NCI-H2171 treated with DMSO at 0.1 percent for 48 hours (cell line): ENCODE results near the gene FAM168A.
A peak's percentile ranks its signal among the peaks of the same experiment; 100 is the strongest.

ENCODE experiments used
- DNase-seq: peaks from one replicate; lab custom pipeline; 2025; lab: John Stamatoyannopoulos, UW

The FAM168A gene, protein sequence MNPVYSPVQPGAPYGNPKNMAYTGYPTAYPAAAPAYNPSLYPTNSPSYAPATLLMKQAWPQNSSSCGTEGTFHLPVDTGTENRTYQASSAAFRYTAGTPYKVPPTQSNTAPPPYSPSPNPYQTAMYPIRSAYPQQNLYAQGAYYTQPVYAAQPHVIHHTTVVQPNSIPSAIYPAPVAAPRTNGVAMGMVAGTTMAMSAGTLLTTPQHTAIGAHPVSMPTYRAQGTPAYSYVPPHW

DNA sequence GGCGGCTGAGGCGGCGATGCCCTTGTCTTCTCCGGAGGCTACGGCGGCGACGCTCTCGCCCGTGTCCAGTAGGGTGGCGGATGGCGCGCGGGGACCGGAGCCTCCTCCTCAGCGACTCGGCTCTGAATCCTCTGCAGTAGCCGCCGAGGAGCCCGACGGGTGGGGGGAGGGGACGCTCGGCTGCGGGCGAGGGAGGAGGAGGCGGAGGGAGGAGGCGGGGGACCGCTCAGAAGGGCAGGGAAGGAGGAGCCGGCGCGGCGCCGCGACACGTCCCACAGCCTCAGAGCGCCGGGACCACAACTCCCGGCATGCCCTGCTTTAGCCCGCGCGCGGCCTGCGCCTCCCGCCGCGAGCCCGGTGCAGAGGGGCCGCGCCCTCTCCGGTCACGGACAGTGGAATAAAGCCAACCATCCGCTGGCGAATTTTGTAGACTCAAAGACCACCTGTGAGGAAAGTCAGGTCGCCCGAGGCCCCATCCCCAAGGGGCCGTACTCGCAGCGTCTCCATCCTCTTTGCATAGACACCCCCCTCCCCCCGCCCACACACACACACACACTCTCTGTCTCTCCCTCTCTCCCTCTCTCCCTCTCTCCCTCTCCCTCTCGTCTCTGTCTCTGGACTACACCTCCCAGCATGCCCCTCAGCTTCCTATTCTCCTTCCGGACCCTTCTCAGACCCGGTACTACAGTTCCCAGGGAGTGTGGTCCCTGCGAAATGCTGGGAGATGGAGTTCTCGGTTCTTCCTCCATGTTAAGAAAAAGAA lies at the start of gene FAM168A:
TSS of gene FAM168A (minus strand) at position 157 of the 763 bp plus-strand sequence. CDS start 129,638 bp downstream, outside the sequence.
- peak; percentile 99 for DNase-seq

GRCh38 chr11:73647459-73648100 lies 49.7 kb upstream of the FAM168A start:
- DNase-seq = peak; percentile 92

GRCh38 chr11:73645972-73646631 lies 48.2 kb upstream of the FAM168A start, which contains the start of gene PLEKHB1:
Gene PLEKHB1 (plus strand): TSS chr11:73646581. CDS start chr11:73646609, 28 bp downstream.
- DNase-seq = no peak

DNA sequence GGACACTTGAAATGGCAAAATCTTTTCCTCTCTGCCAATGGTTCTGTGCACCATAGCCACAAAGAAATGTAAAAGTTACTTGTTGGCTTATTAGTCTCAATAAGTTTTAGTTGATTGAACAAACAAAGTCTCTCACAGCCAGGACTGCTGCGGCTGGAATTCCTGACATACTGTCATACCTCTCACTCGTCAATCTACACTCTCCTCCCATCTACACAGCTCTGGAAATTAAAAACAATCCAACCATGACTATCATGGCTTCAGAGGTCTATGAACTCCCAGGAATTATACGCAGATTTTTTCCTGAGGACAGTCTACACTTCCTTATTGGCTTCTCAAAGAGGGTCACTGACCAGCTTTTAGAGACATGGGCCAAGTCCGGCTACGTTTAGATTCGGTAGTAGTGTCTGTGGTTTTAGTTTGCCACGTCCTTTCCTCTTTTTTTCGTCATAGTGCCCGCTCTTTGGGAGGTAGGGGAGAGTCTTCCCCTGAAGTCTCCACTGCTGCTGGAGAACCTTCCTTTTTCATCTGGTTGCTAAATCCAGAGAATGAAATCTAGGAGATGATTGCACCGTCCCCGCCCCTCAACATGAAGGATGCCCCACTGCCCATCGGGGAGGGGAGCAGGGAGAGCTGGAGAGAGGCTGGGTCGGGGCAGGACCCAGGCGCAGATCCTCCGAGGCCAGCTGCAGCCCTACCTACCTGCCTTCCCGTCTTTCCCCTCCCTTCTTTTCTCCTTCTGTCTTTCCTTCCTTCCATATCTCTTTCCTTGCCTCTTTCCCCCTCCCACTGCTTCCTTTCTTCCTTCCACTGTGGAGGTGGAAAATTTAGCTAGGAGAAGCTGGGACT lies 47.4 kb upstream of the FAM168A start:
- no peak for DNase-seq

DNA sequence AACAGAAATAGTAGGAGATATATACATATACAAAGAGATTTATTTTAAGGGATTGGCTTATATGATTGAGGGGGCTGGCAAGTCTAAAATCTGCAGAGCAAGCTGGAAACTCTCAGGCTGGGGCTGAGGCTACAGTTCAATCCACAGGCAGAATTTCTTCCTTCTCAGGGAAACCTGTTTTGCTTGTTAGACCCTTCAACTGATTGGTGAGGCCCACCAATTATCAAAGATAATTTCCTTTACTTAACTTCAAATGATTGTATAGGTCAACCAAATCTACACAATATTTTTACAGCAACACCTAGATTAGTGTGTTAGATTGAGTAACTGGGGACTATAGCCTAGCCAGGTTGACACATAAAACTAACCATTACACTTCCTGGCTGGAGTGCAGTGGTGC lies 43.8 kb upstream of the FAM168A start:
- DNase-seq = no peak

- DNase-seq = no peak
These were observed 42.7 kb upstream of the FAM168A start for GRCh38 chr11:73640592-73640991.

DNA sequence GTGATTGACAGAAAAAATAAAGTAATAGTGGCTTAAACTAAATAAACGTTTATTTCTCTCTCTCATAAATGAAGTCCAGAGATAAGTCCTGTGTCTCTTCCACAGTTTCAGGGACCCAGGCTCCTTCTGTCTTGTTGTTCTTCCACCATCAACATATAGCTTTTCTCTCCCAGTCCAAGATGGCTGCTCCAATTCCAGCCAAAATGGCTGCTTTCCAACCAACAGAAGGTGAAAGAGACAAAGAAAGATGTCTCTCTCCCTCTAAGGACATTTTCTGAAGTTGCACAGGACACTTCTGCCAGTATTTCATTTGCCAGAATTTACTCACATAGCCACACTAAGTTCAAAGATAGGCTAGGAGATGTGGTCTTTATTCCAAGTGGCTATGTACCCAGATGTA lies 39.1 kb upstream of the FAM168A start:
- DNase-seq = peak; percentile 30

GRCh38 chr11:73636249-73636648 lies 38.3 kb upstream of the FAM168A start:
- no peak for DNase-seq

DNA sequence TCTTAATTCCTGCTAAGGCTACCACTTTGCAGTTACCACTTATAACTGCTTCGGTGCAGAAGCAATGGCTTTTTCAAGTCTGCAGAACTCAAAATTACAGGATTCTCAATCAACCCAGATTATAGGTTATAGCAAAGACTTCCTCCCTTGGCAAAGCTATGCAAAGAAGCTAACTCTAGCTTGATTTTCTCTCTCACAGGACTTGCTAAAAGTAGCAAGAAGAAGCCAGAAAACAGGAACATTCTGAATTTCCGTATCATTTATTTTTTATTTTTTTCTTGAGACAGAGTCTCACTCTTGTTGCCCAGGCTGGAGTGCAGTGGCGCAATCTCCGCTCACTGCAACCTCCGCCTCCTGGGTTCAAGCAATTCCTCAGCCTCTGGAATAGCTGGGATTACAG lies 37.8 kb upstream of the FAM168A start:
- DNase-seq = no peak

DNA sequence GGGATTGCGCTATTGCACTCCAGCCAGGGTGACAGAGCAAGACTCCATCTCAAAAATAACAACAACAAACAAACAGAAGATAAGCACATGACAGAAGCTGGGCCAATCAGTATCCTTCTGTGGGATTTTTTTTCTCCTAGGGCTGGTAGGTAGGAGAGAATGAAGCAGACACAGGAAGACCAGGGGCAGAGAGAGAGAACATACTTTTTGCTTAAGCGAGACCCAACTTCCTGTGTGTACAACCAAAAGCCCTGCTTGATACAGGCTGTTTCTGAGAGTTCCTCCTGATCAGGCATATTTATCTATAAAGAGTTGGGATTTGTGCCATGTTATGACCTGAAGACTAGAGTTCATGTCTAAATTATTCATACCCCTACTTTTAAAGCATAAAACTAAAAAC lies 36.1 kb upstream of the FAM168A start:
- no peak for DNase-seq

DNA sequence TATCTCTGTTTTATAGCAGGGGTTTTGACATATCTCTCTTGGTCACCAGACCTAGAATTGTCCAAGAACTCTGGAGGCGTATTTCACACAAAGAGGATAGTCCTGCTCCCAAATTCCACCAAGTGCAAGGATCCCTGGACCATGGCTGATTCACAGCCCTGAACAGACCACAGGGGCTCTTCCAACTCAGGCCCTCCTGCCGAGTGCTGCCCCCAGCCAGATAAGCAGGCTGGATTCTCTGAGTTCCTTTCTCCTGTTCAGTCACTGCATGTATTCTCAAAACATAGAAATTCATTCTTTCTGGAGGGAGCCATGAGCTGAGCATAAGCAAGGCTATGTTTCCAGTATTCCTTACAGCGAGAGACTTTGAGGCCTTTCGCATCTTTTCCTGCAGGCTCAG lies 35.1 kb upstream of the FAM168A start:
- no peak for DNase-seq

DNA sequence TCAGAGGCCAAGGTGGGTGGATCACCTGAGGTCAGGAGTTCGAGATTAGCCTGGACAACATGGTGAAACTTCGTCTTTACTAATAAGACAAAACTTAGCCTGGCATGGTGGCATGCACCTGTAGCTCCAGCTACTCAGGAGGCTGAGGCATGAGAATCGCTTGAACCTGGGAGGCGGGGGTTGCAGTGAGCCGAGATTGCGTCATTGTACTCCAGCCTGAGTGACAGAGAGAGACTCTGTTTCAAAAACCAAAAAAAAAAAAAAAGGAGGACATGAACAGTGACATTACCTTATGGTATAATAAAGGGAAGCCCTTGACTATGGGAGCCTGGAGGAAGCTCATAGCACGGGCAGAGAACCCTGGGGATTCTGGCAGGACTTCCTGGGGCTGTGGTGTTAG lies 32.0 kb upstream of the FAM168A start:
- no peak for DNase-seq

DNA sequence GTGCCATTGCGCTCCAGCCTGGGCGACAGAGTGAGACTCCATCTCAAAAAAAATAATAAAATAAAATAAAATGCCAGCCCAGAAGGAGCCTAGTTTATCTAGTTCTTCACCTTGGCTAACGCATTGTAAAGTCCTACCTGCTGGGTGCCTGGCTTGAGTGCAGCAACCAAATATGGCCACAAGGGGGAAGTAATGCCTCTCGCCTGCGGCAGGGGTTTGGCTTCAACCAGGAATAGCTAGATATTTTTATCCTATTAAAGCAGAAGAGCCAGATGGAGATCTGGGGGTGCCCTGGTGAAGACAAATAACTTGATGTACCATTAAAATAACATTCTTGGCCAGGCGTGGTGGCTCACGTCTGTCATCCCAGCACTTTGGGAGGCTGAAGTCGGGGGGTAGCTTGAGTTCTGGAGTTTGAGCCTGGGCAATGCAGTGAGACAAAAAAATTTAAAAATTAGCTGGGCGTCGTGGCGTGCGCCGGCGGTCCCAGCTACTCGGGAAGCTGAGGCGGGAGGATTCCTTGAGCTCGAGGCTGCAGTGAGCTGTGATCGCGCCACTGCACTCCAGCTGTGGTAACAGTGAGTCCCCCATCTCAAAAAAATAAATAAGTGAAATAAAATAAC lies 27.9 kb upstream of the FAM168A start:
- peak; percentile 79 for DNase-seq

- peak; percentile 24 for DNase-seq
These were observed 25.8 kb upstream of the FAM168A start for GRCh38 chr11:73623686-73624085.

DNA sequence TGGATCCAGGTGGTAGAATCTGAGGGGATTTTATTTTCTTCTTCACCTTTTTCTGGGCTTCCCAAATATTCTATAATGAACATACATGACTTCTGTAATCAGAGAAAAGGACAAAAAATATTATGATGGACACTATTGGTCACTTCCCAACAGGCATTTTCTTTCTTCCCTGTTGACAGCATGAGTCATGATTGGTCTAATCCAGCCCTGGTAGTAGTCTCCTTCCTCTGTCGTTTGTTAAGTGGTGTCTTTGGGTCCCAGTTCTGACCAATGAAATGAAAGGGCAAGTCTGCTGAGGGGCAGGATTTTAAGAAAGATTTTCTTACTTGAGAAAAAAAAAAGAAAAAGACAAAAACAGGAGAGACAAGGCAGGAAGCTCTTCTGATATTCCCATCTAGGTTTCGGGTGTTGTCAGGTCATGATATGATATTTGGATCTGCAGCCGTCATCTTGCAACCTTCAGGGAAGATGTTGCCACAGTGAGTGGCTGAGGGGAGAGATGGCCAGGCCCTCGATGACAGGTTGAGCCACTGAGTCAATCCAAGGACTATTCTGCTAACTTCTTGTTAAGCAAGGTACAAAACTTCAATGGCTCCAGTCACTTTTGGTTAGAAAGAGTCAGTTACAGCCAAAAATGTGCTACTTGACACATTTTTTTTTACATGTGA lies 25.1 kb upstream of the FAM168A start:
- no peak for DNase-seq

GRCh38 chr11:73614591-73614990 lies 16.7 kb upstream of the FAM168A start:
- no peak for DNase-seq

DNA sequence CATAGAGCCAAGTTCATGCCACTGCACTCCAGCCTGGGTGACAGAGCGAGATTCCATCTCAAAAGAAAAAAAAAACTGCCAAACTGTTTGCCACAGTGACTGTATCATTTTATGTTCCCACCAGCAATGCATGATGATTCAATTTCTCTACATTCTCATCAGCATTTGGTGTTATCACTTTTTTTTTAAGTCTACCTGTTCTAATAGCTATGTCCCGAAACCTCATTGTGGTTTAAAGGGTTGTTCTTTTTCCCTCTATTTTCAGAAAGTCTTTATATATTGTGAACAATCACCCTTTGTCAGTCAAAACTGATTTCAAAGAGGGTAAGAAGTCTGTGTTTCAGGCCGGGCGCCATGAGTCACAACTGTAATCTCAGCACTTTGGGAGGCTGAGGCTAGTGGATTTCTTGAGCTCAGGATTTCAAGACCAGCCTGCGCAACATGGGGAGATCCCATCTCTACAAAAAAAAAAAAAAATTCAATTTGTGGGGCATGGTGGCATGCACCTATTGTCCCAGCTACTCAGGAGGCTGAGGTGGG lies 14.8 kb upstream of the FAM168A start:
- DNase-seq = no peak

DNA sequence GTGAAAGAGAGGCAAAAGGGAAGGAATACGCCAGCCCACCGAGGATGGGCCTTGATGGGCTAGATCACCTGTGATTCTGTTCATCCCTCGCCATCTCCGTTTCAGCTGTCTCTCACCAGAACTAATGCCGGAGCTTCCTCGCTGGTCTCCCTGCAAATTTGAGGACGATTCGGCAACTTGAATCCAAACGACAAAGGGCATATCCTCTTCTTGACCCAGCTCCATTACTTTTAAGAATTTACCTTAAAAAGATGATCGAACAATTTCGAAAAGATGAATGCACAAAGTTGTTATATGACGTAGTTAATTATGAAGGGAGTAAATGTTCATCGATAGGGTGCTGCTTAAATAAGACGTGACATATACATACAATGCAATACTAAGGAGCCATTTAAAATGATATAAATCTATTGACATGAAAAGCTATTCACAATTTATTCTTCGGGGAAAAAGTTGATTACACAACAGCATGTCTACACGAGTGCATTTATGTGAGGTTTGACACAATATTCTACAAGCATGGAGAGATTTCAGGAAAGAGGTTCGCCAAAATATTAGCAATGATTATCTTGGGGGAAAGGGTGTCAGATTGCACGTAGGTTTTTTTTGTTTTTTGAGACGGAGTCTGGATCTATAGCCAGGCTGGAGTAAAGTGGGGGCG lies 937 bp upstream of the FAM168A start:
- peak; percentile 93 for DNase-seq

- DNase-seq = no peak
These were observed 466 bp downstream of the FAM168A start for GRCh38 chr11:73597336-73597955.
